A549 (cell line): ENCODE data around the gene CDKN1A. TPM values are rescaled to one million over a fixed set of nuclear protein-coding genes. Genes with fewer than 3 reads are reported as not detected.
A peak's percentile ranks its signal among the peaks of the same experiment; 100 is the strongest.

ENCODE experiments used
- ATAC-seq, 2 experiments: fragments of 200-7000 bp in 1 of 2; fragments of >200 bp in 1 of 2; cut with Nextera tagmentation in 1 of 2; cut with Tn5 transposase in 1 of 2; 3 replicates each; pipeline versions ENCODE4 v1.8.0 to v1.9.1; 2018 to 2020; ENCODE audit warnings: mild to moderate bottlenecking in 1 of 2, moderate library complexity in 1 of 2
- CTCF ChIA-PET: fragments of 300-600 bp; sonication (Branson Sonifier 250); formaldehyde crosslinking; extraction: SDS; loops from one replicate; lab custom pipeline; 2021; ENCODE audit warnings: antibody characterized with exemption, inconsistent platforms; lab: Yijun Ruan, JAX
- POLR2A ChIA-PET: fragments of 350-600 bp; formaldehyde crosslinking; extraction: SDS; loops from one replicate; lab custom pipeline; 2021; ENCODE audit warnings: antibody characterized with exemption, inconsistent platforms; lab: Yijun Ruan, JAX
- DNase-seq, 2 experiments: peaks; one replicate each; pipeline versions ENCODE4 v3.0.0 to v3.0.0-alpha.2; 2011 to 2016; ENCODE audit warnings: low read depth in 1 of 2, low spot score in 1 of 2
- FAIRE-seq: peaks from 2 replicates; lab custom pipeline; 2011; peaks lifted over from hg19 to GRCh38; lab: Jason Lieb, UNC
- H3K27ac ChIP-seq, 2 experiments: fragments of >200 bp; sonication (Bioruptor Twin); formaldehyde crosslinking; 3 replicates each; pipeline ENCODE4 v1.5.1; 2016 to 2017
- H3K4me1 ChIP-seq: fragments of >200 bp; sonication (Bioruptor Twin); formaldehyde crosslinking; 3 replicates; pipeline ENCODE4 v1.6.1; 2016
- H3K4me2 ChIP-seq: fragments of >200 bp; sonication (Bioruptor Twin); formaldehyde crosslinking; 3 replicates; pipeline ENCODE4 v1.6.1; 2016
- H3K4me3 ChIP-seq: fragments of >200 bp; sonication (Bioruptor Twin); formaldehyde crosslinking; 3 replicates; pipeline ENCODE4 v1.5.1; 2016
- H3K9me3 ChIP-seq: fragments of >200 bp; sonication (Bioruptor Twin); formaldehyde crosslinking; 3 replicates; pipeline ENCODE4 v1.6.1; 2016
- BCL3 ChIP-seq: fragments of >200 bp; sonication (Bioruptor Twin); formaldehyde crosslinking; IDR thresholded peaks from 3 replicates; pipeline ENCODE4 v1.6.1; 2016
- CBX2 ChIP-seq: fragments of 200-600 bp; sonication (generic); IDR thresholded peaks from 2 replicates; pipeline ENCODE4 v1.6.1; 2016; ENCODE audit warnings: low read depth, mild to moderate bottlenecking, borderline replicate concordance
- EHMT2 ChIP-seq: fragments of 200-600 bp; sonication (generic); IDR thresholded peaks from 2 replicates; pipeline ENCODE4 v1.6.1; 2016; ENCODE audit warnings: antibody characterized with exemption, low read depth, mild to moderate bottlenecking, moderate library complexity
- FOSL2 ChIP-seq, 2 experiments: fragments of 450-650 bp in 1 of 2; fragments of >200 bp in 1 of 2; sonication (Bioruptor Twin) in 1 of 2; formaldehyde crosslinking; IDR thresholded peaks; 2 replicates each; pipeline versions ENCODE4 v1.5.0 to v1.6.1; 2016 to 2020; ENCODE audit warnings: mild to moderate bottlenecking in 1 of 2, moderate library complexity in 1 of 2
- GATA3 ChIP-seq: IDR thresholded peaks from 2 replicates; pipeline ENCODE4 v1.6.1; 2012; ENCODE audit warnings: borderline replicate concordance
- KDM5A ChIP-seq: fragments of 200-600 bp; sonication (generic); IDR thresholded peaks from 2 replicates; pipeline ENCODE4 v1.6.1; 2016; ENCODE audit warnings: antibody characterized with exemption, mild to moderate bottlenecking
- NFE2L2 ChIP-seq: fragments of 150-350 bp; conservative IDR thresholded peaks from 2 replicates; pipeline ENCODE4 v1.6.1; 2014; ENCODE audit warnings: low read length
- POLR2AphosphoS2 ChIP-seq: conservative IDR thresholded peaks from 2 replicates; pipeline ENCODE4 v1.6.1; 2012; ENCODE audit warnings: low read length, improper control_type of control experiment, inconsistent platforms
- RAD21 ChIP-seq, 2 experiments: fragments of >200 bp in 1 of 2; sonication (Bioruptor Twin) in 1 of 2; formaldehyde crosslinking in 1 of 2; IDR thresholded peaks in 1 of 2; conservative IDR thresholded peaks in 1 of 2; 2 replicates in 1 of 2; 3 replicates in 1 of 2; pipeline ENCODE4 v1.6.1; 2012 to 2018; ENCODE audit warnings: inconsistent platforms in 1 of 2
- RCOR1 ChIP-seq: fragments of 150-350 bp; IDR thresholded peaks from 2 replicates; pipeline ENCODE4 v1.6.1; 2014; ENCODE audit warnings: antibody characterized with exemption, low read length, low read depth
- TFCP2L1 ChIP-seq: fragments of 250-450 bp; sonication (Bioruptor Pico); IDR thresholded peaks from 2 replicates; pipeline ENCODE4 v1.5.0; 2021; ENCODE audit warnings: mild to moderate bottlenecking
- ZC3H11A ChIP-seq: fragments of 450-650 bp; IDR thresholded peaks from 2 replicates; pipeline ENCODE4 v1.6.1; 2014; ENCODE audit warnings: antibody characterized with exemption, mild to moderate bottlenecking
- ZFP36 ChIP-seq: fragments of 450-650 bp; IDR thresholded peaks from 2 replicates; pipeline ENCODE4 v1.6.1; 2014; ENCODE audit warnings: borderline replicate concordance; ENCODE audit not compliant: partially characterized antibody
- WGBS: methylation state at CpG from one replicate; pipeline ENCODE4 v1.1.6; 2017; ENCODE audit errors: missing lambda C conversion rate; 5-methylcytosine and 5-hydroxymethylcytosine counted together
- polyA plus RNA-seq, 4 experiments: library from polyadenylated mRNA; depleted of rRNA in 3 of 4; stranded (reverse); fragments of >200 nt; fragmentation: RNase III in 1 of 4; extraction: RNeasy Plus Mini Kit Qiagen cat#74134 plus additional on column Dnase treatment in 1 of 4; gene quantifications; 2 replicates in 3 of 4; 3 replicates in 1 of 4; pipeline ENCODE4 v1.2.3, GENCODE V29; 2011 to 2017
- TF ChIP-seq, protein P1 (sequence below): fragments of 200-600 bp; sonication (generic); IDR thresholded peaks from 2 replicates; pipeline ENCODE4 v1.6.1; 2016; ENCODE audit warnings: antibody characterized with exemption, mild to moderate bottlenecking, moderate library complexity

CDKN1A gene
- polyA plus RNA-seq, 2 of the 4 experiments (the other 2 are of a cell fraction), result 130 to 183 TPM

GRCh38 chr6:36682328-36683144 is 4.0 kb downstream of the CDKN1A start:
- TF ChIP-seq POLR2AphosphoS2 (0 out of 2 replicates have a peak, but pooled peaks have one; percentile 58), RCOR1 (no peak), EHMT2 (no peak), GATA3 (peak; percentile 26; the same call in 1 of the 2 replicates), TFCP2L1 (CRISPR knock-in tag) (no peak)
- ChIA-PET CTCF (interaction anchor here (0.6 to 13.6 kb wide), 11 partner anchors 9 to 259 kb away, joined by 3 to 123 read pairs (median 4); no protein-coding TSS in a partner anchor), POLR2A (interaction anchor here (0.5 to 1.3 kb wide), 3 partner anchors 15 to 88 kb away, joined by 3 to 4 read pairs (median 3); no protein-coding TSS in a partner anchor)
- DNase-seq (peak in 1 of 2 experiments; percentile 48), FAIRE-seq (no peak), ATAC-seq (no peak)
- Histone ChIP-seq H3K9me3 (no peaks in the 10 kb centered on the region), H3K27ac (peak overlapping the region; percentile 74 to 83), H3K4me1 (peaks cover 34% of the 10 kb centered on the region), H3K4me2 (peak overlapping the region; percentile 81), H3K4me3 (peak overlapping the region; percentile 86)
- 27% methylated on average over 9 of the region's 11 CpGs for WGBS

DNA sequence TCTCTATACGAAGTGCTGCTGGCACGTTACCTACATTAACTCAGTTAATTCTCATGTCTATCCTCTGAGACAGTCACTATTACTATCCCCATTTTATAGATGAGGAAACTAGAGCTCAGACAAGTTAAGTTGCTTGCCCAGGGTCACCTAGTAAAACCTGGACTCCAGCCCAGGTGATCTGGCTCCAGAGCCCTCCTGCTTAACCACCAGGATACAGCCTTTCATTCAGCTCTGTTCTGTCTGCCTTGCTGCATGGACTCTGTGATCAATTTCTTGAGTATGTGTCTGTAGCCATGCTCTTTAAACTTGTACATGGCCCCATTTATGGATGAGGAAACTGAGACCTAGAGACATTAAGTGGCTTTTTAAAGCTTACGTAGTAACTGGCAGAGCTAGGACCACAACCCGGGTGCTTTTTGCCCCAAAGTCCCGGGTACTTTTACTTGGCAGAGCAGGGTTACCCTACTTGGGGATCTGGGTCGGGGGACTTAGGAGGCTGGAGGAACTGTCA is 4.7 kb downstream of the CDKN1A start:
- peak overlapping the region; percentile 81 for H3K4me2 ChIP-seq
- H3K4me3 ChIP-seq, result peak overlapping the region; percentile 86

DNA sequence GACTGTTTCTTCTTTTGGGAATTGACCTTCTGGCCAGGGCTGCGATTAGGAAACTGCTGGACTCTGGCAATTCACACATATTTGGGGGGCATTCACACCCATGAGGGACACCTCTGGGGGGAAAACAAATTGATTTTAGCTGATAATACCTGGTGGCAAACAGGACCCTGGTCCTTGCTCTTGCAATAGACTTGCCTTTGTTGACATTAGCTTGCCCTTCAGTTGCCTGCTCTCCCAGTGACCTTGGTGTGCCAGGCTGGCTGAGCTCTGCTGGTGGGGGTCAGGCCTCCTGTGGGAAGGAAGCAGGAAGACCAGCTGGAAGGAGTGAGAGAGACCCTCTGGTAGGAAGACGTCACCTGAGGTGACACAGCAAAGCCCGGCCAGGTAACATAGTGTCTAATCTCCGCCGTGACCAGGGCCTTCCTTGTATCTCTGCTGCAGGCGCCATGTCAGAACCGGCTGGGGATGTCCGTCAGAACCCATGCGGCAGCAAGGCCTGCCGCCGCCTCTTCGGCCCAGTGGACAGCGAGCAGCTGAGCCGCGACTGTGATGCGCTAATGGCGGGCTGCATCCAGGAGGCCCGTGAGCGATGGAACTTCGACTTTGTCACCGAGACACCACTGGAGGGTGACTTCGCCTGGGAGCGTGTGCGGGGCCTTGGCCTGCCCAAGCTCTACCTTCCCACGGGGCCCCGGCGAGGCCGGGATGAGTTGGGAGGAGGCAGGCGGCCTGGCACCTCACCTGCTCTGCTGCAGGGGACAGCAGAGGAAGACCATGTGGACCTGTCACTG is 5.3 kb downstream of the CDKN1A start:
- no peak for TF ChIP-seq FOSL2 (IDR thresholded peaks at IDR 0.05)
- no peak for TF ChIP-seq FOSL2 (CRISPR knock-in tag; IDR thresholded peaks at IDR 0.05)
- TF ChIP-seq NFE2L2, result no peak
- TF ChIP-seq RAD21 (conservative IDR thresholded peaks at IDR 0.05 in 1 of 2, IDR thresholded peaks at IDR 0.05 in 1 of 2), result no peak
- no peak for TF ChIP-seq ZC3H11A
- TF ChIP-seq BCL3, result no peak
- TF ChIP-seq CBX2, result no peak
- peaks cover 27% of the 10 kb centered on the region for H3K4me1 ChIP-seq
- H3K9me3 ChIP-seq, result no peaks in the 10 kb centered on the region
- DNase-seq (no peak), FAIRE-seq (no peak), ATAC-seq (no peak)
- 83% methylated on average over 9 of the region's 29 CpGs for WGBS
- H3K27ac ChIP-seq, result peak overlapping the region in 1 of 2 experiments; percentile 83; a peak in 4 of 6 replicates
- peak overlapping the region; percentile 81 for H3K4me2 ChIP-seq
- H3K4me3 ChIP-seq, result no peak overlapping the region; the same call in 2 of the 3 replicates
- ChIA-PET POLR2A (no interaction called here), CTCF (interaction anchor here (1.0 to 13.6 kb wide), 5 partner anchors 41 to 137 kb away, joined by 3 to 123 read pairs (median 9); no protein-coding TSS in a partner anchor)

More for the DNA sequence above, 4.7 kb downstream of the CDKN1A start:
- ChIA-PET POLR2A (interaction anchor here (0.5 to 1.3 kb wide), 2 partner anchors 16 to 88 kb away, joined by 3 to 4 read pairs; no protein-coding TSS in a partner anchor), CTCF (interaction anchor here (1.1 to 13.6 kb wide), 6 partner anchors 8 to 260 kb away, joined by 3 to 123 read pairs (median 7); no protein-coding TSS in a partner anchor)
- 96% methylated on average over 5 of the region's 6 CpGs for WGBS
- Histone ChIP-seq H3K27ac (peak overlapping the region; percentile 74 to 83), H3K9me3 (no peaks in the 10 kb centered on the region)
- no peak for FAIRE-seq
- TF ChIP-seq KDM5A, result no peak
- TF ChIP-seq, all 56 proteins: peak for 0
- peaks cover 27% of the 10 kb centered on the region for H3K4me1 ChIP-seq
- ATAC-seq (no peak), DNase-seq (no peak)

DNA sequence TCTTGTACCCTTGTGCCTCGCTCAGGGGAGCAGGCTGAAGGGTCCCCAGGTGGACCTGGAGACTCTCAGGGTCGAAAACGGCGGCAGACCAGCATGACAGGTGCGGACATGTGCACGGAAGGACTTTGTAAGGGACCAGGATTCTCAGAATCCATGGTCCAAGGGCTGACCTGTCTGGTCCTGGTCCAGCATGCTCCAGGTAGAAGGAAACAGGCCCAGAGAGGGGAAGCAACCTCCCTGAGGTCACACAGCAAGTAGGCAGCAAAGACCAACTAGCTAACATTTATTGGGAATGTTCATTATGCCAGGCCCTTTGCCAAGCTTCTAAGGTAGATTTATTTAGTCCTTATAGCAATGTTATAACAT is 5.9 kb downstream of the CDKN1A start:
- no CpG with 5 or more reads among the region's 6 CpGs for WGBS
- peaks cover 27% of the 10 kb centered on the region for H3K4me1 ChIP-seq
- POLR2A ChIA-PET, result no interaction called here
- H3K4me3 ChIP-seq, result no peak overlapping the region
- no peak overlapping the region for H3K4me2 ChIP-seq
- peak; percentile 26 for TF ChIP-seq ZFP36
- TF ChIP-seq, protein P1, sequence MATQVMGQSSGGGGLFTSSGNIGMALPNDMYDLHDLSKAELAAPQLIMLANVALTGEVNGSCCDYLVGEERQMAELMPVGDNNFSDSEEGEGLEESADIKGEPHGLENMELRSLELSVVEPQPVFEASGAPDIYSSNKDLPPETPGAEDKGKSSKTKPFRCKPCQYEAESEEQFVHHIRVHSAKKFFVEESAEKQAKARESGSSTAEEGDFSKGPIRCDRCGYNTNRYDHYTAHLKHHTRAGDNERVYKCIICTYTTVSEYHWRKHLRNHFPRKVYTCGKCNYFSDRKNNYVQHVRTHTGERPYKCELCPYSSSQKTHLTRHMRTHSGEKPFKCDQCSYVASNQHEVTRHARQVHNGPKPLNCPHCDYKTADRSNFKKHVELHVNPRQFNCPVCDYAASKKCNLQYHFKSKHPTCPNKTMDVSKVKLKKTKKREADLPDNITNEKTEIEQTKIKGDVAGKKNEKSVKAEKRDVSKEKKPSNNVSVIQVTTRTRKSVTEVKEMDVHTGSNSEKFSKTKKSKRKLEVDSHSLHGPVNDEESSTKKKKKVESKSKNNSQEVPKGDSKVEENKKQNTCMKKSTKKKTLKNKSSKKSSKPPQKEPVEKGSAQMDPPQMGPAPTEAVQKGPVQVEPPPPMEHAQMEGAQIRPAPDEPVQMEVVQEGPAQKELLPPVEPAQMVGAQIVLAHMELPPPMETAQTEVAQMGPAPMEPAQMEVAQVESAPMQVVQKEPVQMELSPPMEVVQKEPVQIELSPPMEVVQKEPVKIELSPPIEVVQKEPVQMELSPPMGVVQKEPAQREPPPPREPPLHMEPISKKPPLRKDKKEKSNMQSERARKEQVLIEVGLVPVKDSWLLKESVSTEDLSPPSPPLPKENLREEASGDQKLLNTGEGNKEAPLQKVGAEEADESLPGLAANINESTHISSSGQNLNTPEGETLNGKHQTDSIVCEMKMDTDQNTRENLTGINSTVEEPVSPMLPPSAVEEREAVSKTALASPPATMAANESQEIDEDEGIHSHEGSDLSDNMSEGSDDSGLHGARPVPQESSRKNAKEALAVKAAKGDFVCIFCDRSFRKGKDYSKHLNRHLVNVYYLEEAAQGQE, result no peak
- TF ChIP-seq, all 56 proteins: peak for 1
- ATAC-seq, result no peak
- Histone ChIP-seq H3K9me3 (no peaks in the 10 kb centered on the region), H3K27ac (0 out of 6 replicates have a peak overlapping the region, but pooled peaks of 1 of the 2 experiments have one; percentile 35)
- DNase-seq, result no peak
- CTCF ChIA-PET, result interaction anchor here (1.0 to 13.6 kb wide), 4 partner anchors 60 to 138 kb away, joined by 3 to 123 read pairs (median 50); no protein-coding TSS in a partner anchor
- no peak for FAIRE-seq
